Activated gamma-delta T cell (primary cell): Measurements from ENCODE around the gene CHST11.
"Not testable (repeated sequence)": the region's sequence is repeated elsewhere in the genome, so short reads cannot be mapped to it uniquely, and the experiment has no call there.

ENCODE experiments used
- DNase-seq: peaks from one replicate; lab custom pipeline; 2025; lab: John Stamatoyannopoulos, UW

Gene CHST11

DNA sequence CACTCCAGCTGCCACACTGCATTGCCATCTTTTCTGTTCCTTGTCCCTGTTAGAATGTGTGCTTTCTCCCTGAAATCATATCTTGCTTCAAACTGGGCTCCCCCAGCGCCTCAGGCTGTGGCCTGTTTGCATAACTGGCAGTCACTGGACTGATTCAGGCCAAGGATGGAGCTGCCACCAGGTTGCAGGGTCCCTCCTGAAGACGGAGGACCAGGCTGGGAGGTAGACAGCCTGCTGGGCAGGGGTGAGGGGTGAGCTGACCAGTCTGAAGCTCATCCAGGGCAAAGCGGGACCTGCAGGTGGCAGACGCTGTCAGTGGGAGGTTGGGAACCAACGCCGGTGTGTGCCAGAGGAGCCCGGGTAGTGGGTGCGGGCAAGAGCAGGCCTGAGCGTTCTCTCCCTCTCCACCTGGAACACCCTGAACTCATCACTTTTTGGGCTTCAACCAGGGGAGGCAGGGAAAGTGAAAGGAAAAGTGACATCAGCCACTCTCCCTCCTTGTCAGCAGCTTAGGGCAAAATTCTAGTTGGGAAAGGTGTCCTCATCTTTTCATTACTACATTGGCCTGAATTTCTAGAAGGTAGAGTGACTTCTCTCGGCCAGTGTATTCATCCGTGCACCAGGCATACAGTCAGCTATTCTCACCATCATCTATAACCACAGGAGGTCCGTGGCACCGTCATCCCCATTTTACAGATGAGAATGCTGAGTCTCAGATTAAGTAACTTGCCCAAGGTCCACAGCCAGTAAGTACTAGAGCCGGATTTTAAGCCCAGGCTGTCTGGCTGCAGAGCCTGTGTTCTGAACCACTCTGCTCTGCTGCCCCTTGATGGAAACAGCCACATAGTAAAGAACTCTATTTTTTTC is 282.3 kb downstream of the CHST11 start:
- DNase-seq: no peak

DNA sequence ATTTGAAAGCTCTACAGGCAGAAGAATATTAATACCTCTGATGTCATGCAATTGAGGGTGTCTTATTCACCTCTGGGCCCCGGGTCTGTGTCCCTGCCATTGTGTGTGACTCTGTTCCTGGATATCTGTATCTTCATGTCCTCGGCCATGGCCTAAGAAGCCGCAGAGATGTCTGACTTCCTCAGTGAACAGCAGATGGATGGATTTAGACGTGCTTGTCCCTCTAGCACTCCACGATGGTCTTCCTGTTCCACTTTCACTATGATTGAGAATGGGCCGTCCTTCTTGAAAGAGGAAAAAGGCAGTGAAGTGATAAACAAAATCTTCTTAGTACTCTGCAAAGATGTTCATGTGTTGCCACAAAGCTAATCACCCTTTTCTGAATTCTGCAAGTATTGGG is 283.9 kb downstream of the CHST11 start:
- no peak for DNase-seq

DNA sequence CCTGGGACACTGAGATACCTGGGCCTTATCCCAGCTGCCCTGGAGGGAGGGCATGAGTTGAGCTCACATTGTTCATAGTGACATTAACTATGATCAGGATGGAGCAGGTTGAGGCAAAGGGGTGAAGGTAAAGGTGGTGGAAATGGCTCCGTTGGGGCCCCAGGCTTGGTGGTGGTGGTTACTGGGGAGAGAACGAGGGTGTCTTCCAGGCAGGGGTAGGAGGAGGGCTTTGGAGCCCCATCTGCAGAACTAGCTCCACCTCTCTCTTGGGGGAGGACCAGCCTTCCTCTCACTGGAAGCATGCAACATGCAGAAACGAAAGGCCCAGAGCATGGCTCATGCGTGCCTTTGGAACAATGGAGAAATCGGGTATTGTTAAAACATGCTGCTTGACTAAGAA is 284.3 kb downstream of the CHST11 start:
- no peak for DNase-seq

- no peak for DNase-seq
Measured at GRCh38 chr12:104741497-104742367, 285.0 kb downstream of the CHST11 start.

GRCh38 chr12:104742551-104743201 is 285.9 kb downstream of the CHST11 start:
- no peak for DNase-seq

DNA sequence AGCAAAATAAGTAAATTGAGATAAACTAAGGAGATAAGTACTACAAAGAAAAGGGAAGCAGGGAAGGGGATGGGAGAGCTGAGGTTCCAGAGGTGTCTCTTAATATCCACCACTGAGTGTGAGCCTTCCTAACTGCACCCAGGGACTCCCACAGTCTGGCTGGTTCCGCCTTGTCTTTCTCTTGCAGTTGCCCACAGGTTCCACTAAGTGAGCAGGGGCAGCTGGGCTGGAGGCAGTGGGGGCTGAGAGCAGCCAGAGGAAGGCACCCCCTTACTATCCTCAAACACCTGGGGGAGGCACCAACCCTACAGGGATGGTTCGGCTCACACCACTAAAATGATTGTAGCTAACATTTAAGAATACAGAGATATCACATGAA is 286.4 kb downstream of the CHST11 start:
- DNase-seq: no peak

GRCh38 chr12:104743753-104744548 is 287.2 kb downstream of the CHST11 start:
- DNase-seq: not testable (repeated sequence)

DNA sequence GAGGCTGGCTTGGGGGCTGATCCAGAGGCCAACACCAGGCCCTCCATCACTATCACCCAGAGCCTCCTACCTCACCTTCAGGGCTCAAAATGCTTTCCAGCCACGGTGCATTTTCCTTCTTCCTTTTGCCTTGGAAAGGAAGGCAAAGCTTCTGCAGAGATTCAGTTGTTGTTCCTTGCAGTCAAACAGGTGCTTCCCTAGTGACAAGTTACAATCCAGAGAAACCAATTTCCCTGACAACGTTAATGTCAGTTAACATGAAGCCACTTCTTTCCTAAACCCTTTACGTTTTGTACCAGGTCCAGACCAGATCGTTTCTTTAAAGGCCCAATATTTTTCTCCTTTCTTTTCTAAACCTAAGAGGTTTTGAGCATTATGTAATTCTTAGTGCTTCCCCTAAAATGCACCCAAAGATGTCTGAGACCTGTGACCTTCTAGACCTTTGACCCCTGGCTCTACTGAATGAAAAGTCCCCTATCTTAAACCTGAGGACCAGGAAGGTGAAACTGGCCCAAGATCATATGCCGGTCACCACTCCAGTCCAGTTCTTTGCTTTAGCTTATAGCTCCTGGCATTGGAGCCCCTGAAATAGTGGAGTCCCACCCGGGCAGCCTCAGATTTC is 289.8 kb downstream of the CHST11 start:
- no peak for DNase-seq

GRCh38 chr12:104747330-104747729 is 290.6 kb downstream of the CHST11 start:
- DNase-seq: no peak

- DNase-seq: no peak
Measured at GRCh38 chr12:104747955-104748354, 291.2 kb downstream of the CHST11 start.

DNA sequence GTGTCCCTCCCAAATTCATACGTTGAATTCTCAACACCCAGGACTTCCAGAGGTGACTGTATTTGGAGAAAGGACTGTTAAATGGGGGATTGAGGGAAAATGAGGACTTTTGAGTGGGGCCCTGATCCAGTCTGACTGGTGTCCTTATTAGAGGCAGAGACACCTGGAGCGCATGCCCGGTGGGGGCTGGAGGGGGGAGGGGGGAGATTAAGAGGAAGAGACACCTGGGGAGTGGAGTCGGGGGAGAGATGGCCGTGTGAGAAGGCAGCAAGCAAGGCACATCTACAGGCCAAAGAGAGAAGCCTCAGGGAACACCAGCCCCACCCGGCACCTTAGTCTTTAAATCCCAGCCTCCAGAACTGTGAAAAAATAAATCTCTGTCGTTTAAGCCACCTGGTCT is 291.6 kb downstream of the CHST11 start:
- DNase-seq: no peak

GRCh38 chr12:104748790-104749189 is 292.0 kb downstream of the CHST11 start:
- DNase-seq: no peak

- DNase-seq: no peak
Measured at GRCh38 chr12:104749545-104749944, 292.8 kb downstream of the CHST11 start.

DNA sequence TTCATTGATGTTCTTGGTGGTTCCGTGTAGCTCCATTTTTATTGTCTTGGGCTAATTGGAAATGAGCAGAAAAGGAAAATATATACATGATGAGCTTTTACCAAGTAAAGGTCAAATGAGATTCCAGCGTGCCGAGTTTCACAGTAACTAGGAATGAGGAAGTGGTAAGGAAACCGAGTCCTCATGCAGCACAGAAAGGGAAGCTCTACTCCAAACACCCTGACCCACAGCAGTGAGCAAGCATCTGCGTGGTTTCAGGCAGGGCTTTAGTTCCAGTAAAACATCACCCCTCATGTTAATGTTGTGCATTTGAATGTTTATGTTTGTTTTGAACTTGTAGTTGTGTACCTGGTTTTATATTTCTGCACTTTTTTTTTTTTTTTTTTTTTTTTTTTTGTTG is 293.3 kb downstream of the CHST11 start:
- no peak for DNase-seq

- DNase-seq: no peak
Measured at GRCh38 chr12:104751120-104751519, 294.4 kb downstream of the CHST11 start.

- no peak for DNase-seq
Measured at GRCh38 chr12:104751594-104751993, 294.8 kb downstream of the CHST11 start.

DNA sequence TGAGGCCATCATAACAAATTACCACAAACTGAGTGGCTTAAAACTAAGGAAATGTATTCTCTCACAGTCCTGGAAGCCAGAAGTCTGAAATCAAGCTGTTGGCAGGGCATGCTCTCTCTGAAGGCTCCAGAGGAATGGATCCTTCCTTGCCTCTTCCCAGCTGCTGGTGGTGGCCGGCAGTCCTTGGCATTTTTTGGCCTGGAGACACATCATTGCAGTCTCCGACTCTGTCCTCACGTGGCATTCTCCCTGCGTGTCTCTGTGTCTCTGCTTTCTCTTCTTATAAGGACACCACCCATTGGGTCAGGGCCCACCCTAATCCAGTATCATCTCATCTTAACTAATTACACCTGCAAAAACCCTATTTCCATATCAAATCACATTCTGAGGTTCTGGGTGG is 295.3 kb downstream of the CHST11 start:
- DNase-seq: no peak

GRCh38 chr12:104752881-104753280 is 296.1 kb downstream of the CHST11 start:
- DNase-seq: no peak

DNA sequence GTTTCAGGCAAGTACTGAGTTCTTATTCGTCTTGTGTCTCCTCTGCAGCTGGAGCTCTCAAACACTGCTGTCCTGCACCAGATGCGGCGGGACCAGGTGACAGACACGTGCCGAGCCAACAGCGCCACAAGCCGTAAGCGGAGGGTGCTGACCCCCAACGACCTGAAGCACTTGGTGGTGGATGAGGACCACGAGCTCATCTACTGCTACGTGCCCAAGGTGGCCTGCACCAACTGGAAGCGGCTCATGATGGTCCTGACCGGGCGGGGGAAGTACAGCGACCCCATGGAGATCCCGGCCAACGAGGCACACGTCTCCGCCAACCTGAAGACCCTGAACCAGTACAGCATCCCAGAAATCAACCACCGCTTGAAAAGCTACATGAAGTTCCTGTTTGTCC is 300.2 kb downstream of the CHST11 start:
- DNase-seq: no peak

GRCh38 chr12:104758771-104759170 is 302.0 kb downstream of the CHST11 start:
- DNase-seq: no peak

DNA sequence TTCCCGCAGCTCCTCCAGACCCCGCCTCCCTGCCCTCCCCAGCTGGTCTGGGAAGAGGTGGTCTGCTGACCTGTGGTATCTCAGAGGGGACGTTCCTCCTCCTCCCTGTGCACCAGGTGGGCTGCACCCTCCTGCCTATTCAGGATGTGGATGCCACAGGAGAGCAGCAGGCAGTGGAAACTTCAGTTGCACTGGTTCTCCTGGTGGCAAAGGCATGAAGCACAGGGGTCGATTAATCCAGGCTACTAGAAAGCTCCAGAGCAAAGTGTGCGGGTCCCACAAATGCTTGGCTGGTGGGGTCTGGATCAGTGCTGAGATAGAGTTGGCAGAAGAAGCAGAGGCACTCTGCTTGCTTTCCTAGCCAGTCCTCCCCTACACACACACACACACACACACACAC is 304.3 kb downstream of the CHST11 start:
- DNase-seq: no peak
